DOHH2 (cell line): ENCODE results near the gene CACNA2D1.

Source experiments
- EZH2phosphoT487 ChIP-seq: fragments of 200-600 bp; sonication (generic); IDR thresholded peaks from 2 replicates; pipeline ENCODE4 v1.6.1; 2017; ENCODE audit warnings: borderline replicate concordance, mild to moderate bottlenecking, antibody characterized with exemption, low read length, moderate library complexity, mixed read lengths
- TF ChIP-seq, protein P1 (sequence below): fragments of 200-600 bp; sonication (generic); IDR thresholded peaks from one replicate; pipeline ENCODE4 v1.5.1; 2014; ENCODE audit warnings: antibody characterized with exemption, mild to moderate bottlenecking, low read depth, low read length; ENCODE audit not compliant: poor library complexity, severe bottlenecking

DNA sequence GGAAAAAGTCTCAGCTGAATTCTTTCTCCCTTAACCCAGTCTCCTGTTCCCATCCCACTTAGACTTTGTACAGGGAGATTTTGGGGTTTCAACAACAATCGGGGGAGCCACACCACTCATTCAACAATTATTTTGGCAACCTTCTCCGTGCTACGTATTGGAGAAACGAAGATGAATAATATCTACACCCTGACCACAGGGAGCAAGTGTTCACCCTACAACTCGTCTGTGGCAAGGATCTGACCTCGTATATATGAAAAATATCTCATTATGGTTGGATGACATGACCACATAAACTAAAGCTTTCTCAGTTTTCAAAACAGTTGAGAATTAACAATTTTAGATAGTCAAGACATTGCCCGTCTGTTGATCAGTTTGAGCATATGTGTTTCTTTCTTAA is 302.1 kb downstream of the CACNA2D1 start:
- TF ChIP-seq, protein P1, sequence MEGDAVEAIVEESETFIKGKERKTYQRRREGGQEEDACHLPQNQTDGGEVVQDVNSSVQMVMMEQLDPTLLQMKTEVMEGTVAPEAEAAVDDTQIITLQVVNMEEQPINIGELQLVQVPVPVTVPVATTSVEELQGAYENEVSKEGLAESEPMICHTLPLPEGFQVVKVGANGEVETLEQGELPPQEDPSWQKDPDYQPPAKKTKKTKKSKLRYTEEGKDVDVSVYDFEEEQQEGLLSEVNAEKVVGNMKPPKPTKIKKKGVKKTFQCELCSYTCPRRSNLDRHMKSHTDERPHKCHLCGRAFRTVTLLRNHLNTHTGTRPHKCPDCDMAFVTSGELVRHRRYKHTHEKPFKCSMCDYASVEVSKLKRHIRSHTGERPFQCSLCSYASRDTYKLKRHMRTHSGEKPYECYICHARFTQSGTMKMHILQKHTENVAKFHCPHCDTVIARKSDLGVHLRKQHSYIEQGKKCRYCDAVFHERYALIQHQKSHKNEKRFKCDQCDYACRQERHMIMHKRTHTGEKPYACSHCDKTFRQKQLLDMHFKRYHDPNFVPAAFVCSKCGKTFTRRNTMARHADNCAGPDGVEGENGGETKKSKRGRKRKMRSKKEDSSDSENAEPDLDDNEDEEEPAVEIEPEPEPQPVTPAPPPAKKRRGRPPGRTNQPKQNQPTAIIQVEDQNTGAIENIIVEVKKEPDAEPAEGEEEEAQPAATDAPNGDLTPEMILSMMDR, result no peak
- no peak for TF ChIP-seq EZH2phosphoT487
